Smooth muscle cell (in vitro differentiated cells): ENCODE measurements around the gene KBTBD12. TPM values are rescaled to one million over a fixed set of nuclear protein-coding genes. Genes with fewer than 3 reads are reported as not detected.

Experiments used
- DNase-seq: peaks from one replicate; lab custom pipeline; 2025; ENCODE audit not compliant: unreplicated experiment; lab: John Stamatoyannopoulos, UW
- H2AFZ ChIP-seq: fragments of 200-600 bp; sonication (generic); 2 replicates; pipeline ENCODE4 v1.6.0; 2016; ENCODE audit warnings: antibody characterized with exemption, low read depth, mild to moderate bottlenecking
- H3F3A ChIP-seq: fragments of 200-600 bp; sonication (generic); 2 replicates; pipeline ENCODE4 v1.6.0; 2017; ENCODE audit warnings: antibody characterized with exemption, low read depth
- H3K27ac ChIP-seq: fragments of 200-600 bp; sonication (generic); 2 replicates; pipeline ENCODE4 v1.5.1; 2016; ENCODE audit warnings: low read depth, mild to moderate bottlenecking
- H3K27me3 ChIP-seq: fragments of 200-600 bp; sonication (generic); 2 replicates; pipeline ENCODE4 v1.6.1; 2016; ENCODE audit warnings: low read depth, mild to moderate bottlenecking
- H3K36me3 ChIP-seq: fragments of 200-600 bp; sonication (generic); 2 replicates; pipeline ENCODE4 v1.5.1; 2016; ENCODE audit warnings: low read depth
- H3K4me1 ChIP-seq: fragments of 200-600 bp; sonication (generic); 2 replicates; pipeline ENCODE4 v1.5.1; 2016; ENCODE audit warnings: low read depth
- H3K4me2 ChIP-seq: fragments of 200-600 bp; sonication (generic); 2 replicates; pipeline ENCODE4 v1.6.0; 2016; ENCODE audit warnings: mild to moderate bottlenecking
- H3K4me3 ChIP-seq: fragments of 200-600 bp; sonication (generic); 2 replicates; pipeline ENCODE4 v1.5.1; 2016; ENCODE audit warnings: mild to moderate bottlenecking
- H3K79me2 ChIP-seq: fragments of 200-600 bp; sonication (generic); 2 replicates; pipeline ENCODE4 v1.6.0; 2016; ENCODE audit warnings: low read depth, mild to moderate bottlenecking
- H3K9ac ChIP-seq: fragments of 200-600 bp; sonication (generic); 2 replicates; pipeline ENCODE4 v1.6.0; 2016; ENCODE audit warnings: low read depth
- H3K9me3 ChIP-seq: fragments of 200-600 bp; sonication (generic); replicated peaks from 2 replicates; pipeline ENCODE4 v1.5.1; 2016; ENCODE audit warnings: low read depth
- H4K20me1 ChIP-seq: fragments of 200-600 bp; sonication (generic); 2 replicates; pipeline ENCODE4 v1.6.0; 2016; ENCODE audit warnings: low read depth
- WGBS: methylation state at CpG from one replicate; pipeline ENCODE4 v1.1.7; 2016; ENCODE audit warnings: low lambda C conversion rate; 5-methylcytosine and 5-hydroxymethylcytosine counted together
- polyA plus RNA-seq: library from polyadenylated mRNA; unstranded; fragments of >200 nt; fragmentation: Nextera tagmentation; extraction: Ambion mirVana; gene quantifications from 2 replicates; pipeline ENCODE4 v1.2.1, GENCODE V29; 2016
- total RNA-seq: library from RNA; depleted of rRNA; stranded (reverse); fragments of >200 nt; gene quantifications from 2 replicates; pipeline ENCODE4 v1.2.3, GENCODE V29; 2014
- TF ChIP-seq, protein P1 (sequence below): fragments of 200-600 bp; sonication (generic); IDR thresholded peaks from 2 replicates; pipeline ENCODE4 v1.5.1; 2017; ENCODE audit warnings: borderline replicate concordance, mild to moderate bottlenecking, antibody characterized with exemption; ENCODE audit not compliant: insufficient read depth, poor library complexity, severe bottlenecking

The KBTBD12 gene
- total and polyA plus RNA-seq, 2 experiments from 2014 or later: not detected

DNA sequence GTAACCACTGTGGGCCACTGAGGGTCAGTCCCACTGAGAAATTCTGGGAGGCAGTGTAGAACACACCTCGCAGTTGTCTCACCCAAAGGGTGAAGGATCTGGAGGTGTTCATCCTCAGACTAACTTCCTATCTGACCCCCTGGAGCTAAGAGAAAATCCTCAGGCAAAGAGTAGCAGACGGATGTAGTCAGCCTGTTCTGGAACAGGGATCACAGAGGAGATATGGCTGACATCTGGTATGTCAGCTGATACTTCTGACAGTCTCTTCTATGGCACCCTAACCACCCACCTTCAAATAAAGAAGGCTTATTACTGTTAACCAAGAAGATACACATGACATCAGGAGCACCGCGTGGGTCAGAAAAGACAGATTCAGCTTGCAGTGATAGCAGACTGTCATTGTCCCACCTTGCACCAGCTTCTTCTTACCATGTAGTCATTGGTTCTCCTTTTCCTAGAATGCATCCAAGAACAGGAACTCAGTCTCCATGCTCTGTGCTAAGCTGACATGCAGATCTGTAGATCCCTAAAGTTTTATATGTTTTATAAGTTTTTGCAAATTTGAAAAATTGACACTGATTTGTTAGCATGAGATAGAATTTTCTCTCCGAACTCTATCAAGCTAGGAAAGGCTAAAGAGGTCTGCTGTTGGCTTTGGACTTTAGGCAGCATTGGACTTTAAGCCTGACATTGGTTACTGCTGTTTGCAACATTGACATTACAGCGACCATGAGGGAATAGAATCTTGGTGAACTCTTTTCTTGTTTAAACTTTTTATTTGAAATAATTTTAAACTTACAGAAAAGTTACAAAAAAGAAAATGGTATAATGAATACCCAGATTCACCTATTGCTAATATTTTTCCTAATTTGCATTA, 60.4 kb downstream of the KBTBD12 start:
- Histone ChIP-seq H3K27ac (no peak overlapping the region), H3F3A (no peaks in the 10 kb centered on the region), H3K9ac (no peak overlapping the region), H3K9me3 (no peaks in the 10 kb centered on the region), H3K4me3 (no peak overlapping the region), H3K27me3 (peaks cover 35% of the 10 kb centered on the region), H3K4me2 (no peak overlapping the region), H2AFZ (no peak overlapping the region), H3K79me2 (no peaks in the 10 kb centered on the region), H3K4me1 (no peaks in the 10 kb centered on the region), H4K20me1 (no peaks in the 10 kb centered on the region), H3K36me3 (no peaks in the 10 kb centered on the region)
- 70% methylated on average over 6 of the region's 6 CpGs for WGBS
- no peak for DNase-seq
- TF ChIP-seq, protein P1, sequence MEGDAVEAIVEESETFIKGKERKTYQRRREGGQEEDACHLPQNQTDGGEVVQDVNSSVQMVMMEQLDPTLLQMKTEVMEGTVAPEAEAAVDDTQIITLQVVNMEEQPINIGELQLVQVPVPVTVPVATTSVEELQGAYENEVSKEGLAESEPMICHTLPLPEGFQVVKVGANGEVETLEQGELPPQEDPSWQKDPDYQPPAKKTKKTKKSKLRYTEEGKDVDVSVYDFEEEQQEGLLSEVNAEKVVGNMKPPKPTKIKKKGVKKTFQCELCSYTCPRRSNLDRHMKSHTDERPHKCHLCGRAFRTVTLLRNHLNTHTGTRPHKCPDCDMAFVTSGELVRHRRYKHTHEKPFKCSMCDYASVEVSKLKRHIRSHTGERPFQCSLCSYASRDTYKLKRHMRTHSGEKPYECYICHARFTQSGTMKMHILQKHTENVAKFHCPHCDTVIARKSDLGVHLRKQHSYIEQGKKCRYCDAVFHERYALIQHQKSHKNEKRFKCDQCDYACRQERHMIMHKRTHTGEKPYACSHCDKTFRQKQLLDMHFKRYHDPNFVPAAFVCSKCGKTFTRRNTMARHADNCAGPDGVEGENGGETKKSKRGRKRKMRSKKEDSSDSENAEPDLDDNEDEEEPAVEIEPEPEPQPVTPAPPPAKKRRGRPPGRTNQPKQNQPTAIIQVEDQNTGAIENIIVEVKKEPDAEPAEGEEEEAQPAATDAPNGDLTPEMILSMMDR: no peak

DNA sequence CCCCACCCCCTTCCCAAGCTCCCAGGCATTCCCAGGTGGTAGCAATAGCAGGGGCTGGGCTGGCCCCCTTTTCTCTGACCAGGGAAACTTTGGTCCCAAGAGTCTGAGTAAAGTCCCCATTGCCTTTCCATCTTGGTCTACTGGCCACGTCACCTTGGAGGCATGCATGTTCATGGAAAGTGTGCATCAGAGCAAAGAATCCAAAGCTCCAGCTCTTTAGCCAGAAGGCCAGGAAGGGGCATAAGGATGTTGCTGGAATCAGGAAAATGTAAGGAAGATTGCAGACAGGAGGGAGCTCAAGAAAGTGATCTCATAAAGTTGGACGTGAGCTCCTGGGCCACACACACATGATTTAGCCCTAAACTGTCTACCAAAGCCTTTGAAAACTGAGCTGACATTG, 63.6 kb downstream of the KBTBD12 start:
- no peak overlapping the region for H3K9ac ChIP-seq
- DNase-seq: no peak
- H3K27ac ChIP-seq: no peak overlapping the region
- TF ChIP-seq, protein P1: no peak
- H3K36me3 ChIP-seq: no peaks in the 10 kb centered on the region
- H2AFZ ChIP-seq: no peak overlapping the region
- no peaks in the 10 kb centered on the region for H3K4me1 ChIP-seq
- no peak overlapping the region for H3K4me3 ChIP-seq
- H3K79me2 ChIP-seq: no peaks in the 10 kb centered on the region
- no peaks in the 10 kb centered on the region for H4K20me1 ChIP-seq
- H3K27me3 ChIP-seq: peaks cover 13% of the 10 kb centered on the region
- no peaks in the 10 kb centered on the region for H3K9me3 ChIP-seq
- H3K4me2 ChIP-seq: no peak overlapping the region
- H3F3A ChIP-seq: no peaks in the 10 kb centered on the region
- 78% methylated on average over 2 of the region's 2 CpGs for WGBS

DNA sequence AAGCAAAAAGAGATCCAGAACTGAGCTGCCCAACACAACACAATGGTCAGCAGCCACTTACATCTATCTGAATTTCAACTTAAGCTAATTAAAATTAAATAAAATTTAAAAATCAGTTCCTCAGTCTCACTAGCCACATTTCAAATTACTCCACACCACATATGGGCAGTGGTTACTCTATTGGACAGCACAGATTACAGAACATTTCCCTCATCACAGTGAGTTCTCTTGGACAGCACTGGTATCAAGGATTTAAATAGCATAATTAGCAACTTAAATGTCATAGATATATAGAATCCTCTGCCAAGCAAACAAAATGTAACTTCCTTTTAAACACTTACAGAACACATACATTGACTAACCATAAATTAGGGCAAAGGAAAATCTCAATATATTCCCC, 64.4 kb downstream of the KBTBD12 start:
- Histone ChIP-seq H3K9ac (no peak overlapping the region), H3F3A (no peaks in the 10 kb centered on the region), H3K36me3 (no peaks in the 10 kb centered on the region), H2AFZ (no peak overlapping the region), H3K27me3 (peaks cover 4% of the 10 kb centered on the region), H3K27ac (no peak overlapping the region), H3K4me3 (no peak overlapping the region), H3K9me3 (no peaks in the 10 kb centered on the region), H3K4me1 (no peaks in the 10 kb centered on the region), H3K4me2 (no peak overlapping the region), H4K20me1 (no peaks in the 10 kb centered on the region), H3K79me2 (no peaks in the 10 kb centered on the region)
- DNase-seq: no peak
- TF ChIP-seq, protein P1: no peak

DNA sequence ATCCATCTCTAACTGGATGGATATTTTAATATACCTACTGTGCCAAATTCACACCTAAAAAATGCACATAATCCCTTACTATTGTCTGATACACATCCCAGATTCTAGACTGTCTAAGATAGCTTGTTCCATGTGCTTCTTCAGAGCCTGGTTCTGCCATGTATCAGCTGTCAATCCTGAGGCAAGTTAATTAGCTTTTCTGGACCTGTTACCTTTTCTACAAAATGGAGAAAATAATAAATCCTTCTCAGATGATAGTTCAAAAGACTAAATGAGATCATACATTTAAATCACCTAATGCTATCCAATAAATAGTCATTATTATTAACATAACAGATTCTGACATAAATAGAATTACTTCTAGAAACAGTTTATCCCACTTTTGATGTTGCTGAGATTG, 66.1 kb downstream of the KBTBD12 start:
- Histone ChIP-seq H4K20me1 (no peaks in the 10 kb centered on the region), H2AFZ (no peak overlapping the region), H3K9ac (no peak overlapping the region), H3K9me3 (no peaks in the 10 kb centered on the region), H3K79me2 (no peaks in the 10 kb centered on the region), H3F3A (no peaks in the 10 kb centered on the region), H3K4me3 (no peak overlapping the region), H3K27me3 (no peaks in the 10 kb centered on the region), H3K4me2 (no peak overlapping the region), H3K36me3 (no peaks in the 10 kb centered on the region), H3K27ac (no peak overlapping the region), H3K4me1 (no peaks in the 10 kb centered on the region)
- TF ChIP-seq, protein P1: no peak
- DNase-seq: no peak
